CD4-positive, alpha-beta T cell treated with Interleukin-6 for 4 hours (primary cell): ENCODE results near the gene CD1D.
"Not testable (repeated sequence)": the region's sequence is repeated elsewhere in the genome, so short reads cannot be mapped to it uniquely, and the experiment has no call there.

Source experiments
- DNase-seq: peaks from one replicate; pipeline ENCODE4 v3.0.0-alpha.2; 2020; ENCODE audit warnings: mixed read lengths

The CD1D gene

GRCh38 chr1:158180741-158181576 is at the start of gene CD1D:
Gene CD1D, plus strand, starts transcription at chr1:158180895. Its CDS starts 207 bp downstream, at chr1:158181102.
- DNase-seq: no peak

- no peak for DNase-seq
Observed at GRCh38 chr1:158131217-158131616, 49.5 kb upstream of the CD1D start.

DNA sequence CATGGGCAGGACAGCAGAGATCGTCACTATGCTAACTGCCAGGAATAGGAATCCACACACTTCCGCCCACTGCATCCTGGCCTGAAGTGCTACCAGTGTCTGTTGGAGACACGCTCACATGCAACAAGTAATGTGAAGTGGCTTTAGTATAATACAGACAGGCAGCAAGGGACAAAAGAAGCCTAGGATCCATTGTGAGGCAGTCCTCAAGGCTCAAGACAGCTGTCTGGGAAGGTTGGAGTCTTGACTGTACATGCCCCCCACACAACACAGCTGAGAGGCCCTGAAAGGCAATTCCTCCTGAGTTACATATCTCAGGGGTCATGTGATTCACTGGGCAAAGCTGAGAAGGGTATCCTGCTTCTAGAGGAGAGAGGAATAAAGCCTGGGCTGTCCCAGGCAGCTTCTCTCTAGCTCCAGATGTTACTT is 39.9 kb upstream of the CD1D start:
- DNase-seq: no peak

DNA sequence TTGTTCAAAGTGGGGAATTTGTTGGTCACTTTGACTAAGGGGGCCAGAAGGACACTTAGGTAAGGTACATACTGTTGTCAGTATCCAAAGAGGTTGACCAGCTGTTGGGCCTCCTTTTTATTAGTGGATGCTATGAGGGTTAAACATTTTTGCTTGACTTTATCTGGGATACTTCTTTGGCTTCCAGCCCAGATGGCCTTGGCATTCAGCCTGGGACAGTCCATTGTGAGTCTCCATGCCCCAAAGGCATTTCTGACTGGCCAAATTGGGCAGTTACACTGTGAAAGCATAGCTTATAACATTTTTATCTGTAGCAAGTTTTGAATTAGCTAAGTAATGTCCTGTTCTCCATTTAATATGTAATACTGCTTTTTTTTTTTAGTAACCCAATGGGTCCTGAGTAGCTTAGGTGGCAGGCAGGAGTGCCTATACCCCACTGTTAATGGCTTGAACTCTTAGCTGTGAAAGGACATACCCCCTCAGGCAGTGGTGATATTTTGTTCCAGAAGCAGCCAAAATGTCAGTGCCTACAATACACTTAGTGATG is 35.4 kb upstream of the CD1D start:
- no peak for DNase-seq

- DNase-seq: no peak
Observed at GRCh38 chr1:158146165-158146564, 34.5 kb upstream of the CD1D start.

DNA sequence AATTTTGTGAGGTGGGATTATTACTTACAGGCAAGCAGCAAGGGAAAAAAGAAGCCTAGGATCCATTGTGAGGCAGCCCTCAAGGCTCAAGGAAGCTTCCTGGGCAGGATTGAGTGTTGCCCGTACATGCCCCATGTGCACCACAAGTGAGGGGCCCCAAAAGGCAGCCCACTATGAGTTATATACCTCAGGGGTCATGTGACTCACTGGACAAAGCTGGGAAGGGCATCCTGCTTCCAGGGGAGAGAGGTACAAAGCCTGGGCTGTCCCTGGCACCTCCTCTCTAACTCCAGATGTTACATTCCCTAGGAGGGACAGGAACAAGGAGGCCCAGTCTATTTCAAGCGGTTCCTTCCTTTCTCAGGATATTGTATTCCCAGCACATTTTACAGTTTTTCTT is 34.0 kb upstream of the CD1D start:
- DNase-seq: no peak

DNA sequence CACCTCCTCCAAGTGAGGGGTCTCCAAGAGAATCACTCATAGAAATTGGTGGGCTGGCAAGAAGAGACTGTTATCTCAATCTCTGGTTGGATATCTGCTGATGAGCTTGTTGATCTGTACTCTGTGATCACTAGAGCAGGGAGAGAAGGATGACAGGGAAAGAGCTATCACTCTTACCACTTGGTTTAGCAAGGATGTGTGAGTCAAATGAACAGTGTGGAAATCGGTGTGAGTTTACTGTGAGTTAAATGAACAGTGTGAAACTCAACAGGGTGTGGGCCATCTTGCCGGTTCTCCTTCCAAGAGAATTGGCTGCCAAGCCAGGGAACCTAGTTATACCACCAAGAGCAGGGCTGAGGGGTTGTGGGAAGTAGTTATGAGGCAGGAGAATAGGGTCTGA is 33.3 kb upstream of the CD1D start:
- no peak for DNase-seq

- DNase-seq: no peak
Observed at GRCh38 chr1:158147869-158148268, 32.8 kb upstream of the CD1D start.

DNA sequence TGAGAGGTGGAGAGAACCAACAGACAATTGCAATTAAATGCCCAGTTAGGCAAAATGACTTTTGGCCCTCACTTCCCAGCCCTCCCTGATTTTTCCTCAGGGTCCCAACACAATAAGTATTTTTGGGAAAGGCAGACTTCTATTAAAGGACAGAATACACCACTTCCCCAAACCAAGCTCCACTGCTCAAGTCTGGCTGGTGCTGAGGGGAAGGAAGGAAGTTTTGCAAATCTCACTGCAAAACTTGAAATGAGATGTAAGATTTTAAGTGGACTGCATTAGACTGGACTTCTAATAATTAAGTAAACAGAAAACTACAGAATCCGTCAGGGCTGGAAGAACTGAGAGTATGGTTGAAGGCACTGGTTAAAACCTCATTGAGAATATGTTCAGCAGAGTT is 32.2 kb upstream of the CD1D start:
- no peak for DNase-seq

DNA sequence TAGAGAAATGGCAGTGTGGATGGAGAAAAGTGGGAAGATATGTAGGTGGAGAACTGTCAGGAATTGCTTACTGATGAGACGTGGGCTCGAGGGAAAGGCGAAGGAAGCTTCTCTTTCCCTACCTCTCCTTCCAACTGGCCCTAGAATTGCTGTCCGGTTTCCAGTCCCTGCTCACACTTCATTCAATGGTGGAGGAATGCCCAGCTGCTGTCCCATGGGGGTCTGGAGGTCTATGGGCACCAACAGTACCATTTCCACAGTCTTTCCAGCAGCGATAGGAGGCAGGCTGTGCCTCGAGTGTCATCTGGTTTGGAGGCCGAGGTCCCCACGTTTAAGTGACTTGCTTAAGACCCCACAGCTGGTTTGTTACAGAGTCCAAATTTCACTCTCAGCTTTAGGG is 31.5 kb upstream of the CD1D start:
- no peak for DNase-seq

GRCh38 chr1:158149577-158150269 is 31.0 kb upstream of the CD1D start:
- peak; percentile 78 for DNase-seq

GRCh38 chr1:158150523-158150922 is 30.2 kb upstream of the CD1D start:
- no peak for DNase-seq

DNA sequence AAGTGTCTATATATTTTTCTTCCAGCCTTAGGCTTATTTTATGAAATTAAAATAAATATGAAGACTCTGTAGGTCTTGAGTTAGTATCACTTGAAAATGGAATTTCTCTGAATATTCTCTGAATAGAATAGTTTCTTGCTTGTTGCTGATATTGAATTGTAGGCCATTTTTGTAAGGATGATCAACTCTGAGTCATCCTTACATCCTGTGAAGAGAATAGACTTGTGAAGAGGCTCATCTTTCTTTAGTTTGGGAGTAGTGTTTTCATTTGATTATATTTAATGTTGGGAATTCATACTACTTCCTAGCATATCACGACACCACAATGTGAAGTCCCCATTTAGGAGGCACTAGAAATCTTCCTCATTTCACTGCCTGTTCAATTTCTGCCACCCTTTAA is 27.5 kb upstream of the CD1D start:
- DNase-seq: no peak

- DNase-seq: no peak
Observed at GRCh38 chr1:158153746-158154444, 26.8 kb upstream of the CD1D start.

DNA sequence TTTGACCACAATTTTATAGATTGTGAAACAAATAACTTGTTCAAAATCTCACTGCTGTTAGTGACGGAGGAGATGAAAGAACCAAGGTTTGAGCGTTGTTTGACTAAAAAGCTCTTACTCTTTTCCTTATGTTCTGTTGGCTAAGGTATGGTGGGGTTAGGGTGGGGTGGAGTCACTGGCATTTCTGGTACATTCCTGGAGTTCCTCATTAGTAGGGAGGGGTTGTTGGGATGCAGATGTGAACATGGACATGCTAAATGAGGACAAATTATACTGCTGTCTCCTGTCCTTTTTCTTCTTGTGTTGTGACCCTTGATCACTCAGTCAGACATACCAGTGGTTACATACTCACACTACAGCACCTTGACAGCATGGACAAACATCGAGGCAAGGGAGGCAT is 26.2 kb upstream of the CD1D start:
- no peak for DNase-seq

GRCh38 chr1:158155673-158156072 is 25.0 kb upstream of the CD1D start:
- no peak for DNase-seq

DNA sequence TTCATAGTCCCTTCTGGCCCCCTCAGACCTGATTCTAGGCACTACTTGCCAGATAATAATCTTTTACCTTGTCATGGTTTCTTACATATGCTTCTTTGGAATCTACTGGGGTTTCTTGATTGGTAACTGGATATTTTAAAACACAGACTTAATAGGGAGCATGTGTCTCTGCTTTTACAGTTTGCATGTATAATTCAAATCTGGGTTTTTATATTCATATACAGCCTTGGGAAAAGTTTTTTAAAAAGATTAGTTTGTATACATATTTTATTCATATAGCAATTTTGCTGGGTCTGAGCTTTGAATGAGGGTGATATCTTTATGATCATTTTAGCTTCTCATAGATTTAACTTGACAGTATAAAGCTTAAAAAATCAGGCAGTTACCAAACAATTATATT is 21.1 kb upstream of the CD1D start:
- no peak for DNase-seq

DNA sequence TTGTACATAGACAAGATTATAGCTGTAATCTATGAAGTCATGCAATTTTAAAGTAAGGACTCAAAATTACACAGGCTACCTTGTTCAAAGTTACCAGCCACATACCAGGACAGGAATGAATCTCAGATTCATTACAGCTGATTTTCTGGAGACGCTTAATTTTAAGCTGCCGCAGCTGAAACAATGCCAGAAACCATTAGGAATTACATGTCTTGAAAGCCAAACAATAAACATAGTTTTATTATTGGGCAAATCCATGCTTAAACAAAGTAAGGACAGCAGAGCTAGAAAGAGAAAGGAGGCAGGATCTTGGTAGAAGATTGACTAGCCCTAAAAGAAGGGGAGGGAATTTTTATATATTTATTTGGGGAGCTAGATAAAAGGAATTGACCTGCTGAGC is 19.2 kb upstream of the CD1D start:
- no peak for DNase-seq

DNA sequence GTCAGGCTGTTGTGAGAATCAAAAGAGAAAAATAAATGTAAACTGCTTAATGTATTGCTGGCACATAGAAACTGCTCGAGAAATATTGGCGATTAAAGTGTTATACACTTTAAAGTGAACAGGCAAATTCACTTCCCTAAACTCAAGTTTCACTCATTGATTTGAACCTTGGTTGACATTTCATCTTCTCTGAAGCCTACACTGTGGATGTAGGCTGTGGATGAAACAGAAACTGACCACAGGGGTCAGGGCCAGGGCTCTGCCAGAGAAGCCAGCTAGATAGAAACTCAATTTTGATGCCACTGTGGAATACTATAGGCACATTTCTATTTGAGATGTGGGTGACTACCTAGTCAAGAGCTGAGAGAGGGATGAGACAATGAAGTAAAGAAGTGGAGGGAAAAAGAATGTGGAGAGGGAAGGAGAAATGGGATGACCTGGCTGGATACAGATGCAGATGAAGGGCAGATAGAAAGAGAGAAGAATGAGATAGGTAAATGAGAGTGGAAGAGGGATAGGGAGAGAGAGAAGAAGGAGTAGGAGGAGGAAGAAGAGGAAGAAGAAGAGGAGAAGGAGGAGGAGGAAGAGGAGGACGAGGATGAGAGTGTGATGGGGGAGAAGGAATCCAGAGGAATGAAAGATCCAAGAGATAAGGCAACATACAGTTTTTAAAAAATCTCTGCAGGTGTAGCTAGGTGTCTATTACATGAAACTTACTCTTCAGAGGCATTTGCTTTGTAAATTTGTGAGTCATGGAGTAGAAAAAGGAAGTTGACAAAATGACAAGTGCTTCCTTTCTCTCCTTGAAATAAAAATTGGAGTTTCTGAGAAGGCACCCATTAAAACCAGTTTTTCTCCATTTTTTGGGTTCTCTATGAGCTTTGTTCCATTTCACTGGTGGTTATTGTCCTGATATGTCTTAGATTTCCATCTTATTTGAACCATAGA is 17.4 kb upstream of the CD1D start:
- DNase-seq: no peak

DNA sequence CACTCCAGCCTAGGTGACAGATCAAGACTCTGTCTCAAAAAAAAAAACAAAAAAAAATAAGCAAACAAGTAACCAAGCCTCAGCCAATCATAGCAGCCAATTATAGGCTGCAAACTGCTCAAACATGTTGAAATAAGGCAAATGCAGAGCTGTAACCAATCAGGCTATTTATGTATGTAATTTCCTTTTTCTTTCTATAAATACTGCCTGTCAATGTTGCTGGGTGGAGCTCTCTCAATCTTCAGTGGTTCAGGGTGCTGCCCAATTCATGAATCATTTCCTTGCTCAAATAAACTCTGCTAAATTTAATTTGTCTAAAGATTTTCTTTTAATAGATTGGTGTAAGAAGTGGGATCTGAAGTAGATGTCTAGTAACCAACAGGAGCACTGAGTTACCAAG is 11.6 kb upstream of the CD1D start:
- DNase-seq: no peak

GRCh38 chr1:158175915-158176314 is 4.8 kb upstream of the CD1D start:
- not testable (repeated sequence) for DNase-seq

- DNase-seq: no peak
Observed at GRCh38 chr1:158176399-158176798, 4.3 kb upstream of the CD1D start.
